ENCODE measurements around the gene GOLGB1.

DNA sequence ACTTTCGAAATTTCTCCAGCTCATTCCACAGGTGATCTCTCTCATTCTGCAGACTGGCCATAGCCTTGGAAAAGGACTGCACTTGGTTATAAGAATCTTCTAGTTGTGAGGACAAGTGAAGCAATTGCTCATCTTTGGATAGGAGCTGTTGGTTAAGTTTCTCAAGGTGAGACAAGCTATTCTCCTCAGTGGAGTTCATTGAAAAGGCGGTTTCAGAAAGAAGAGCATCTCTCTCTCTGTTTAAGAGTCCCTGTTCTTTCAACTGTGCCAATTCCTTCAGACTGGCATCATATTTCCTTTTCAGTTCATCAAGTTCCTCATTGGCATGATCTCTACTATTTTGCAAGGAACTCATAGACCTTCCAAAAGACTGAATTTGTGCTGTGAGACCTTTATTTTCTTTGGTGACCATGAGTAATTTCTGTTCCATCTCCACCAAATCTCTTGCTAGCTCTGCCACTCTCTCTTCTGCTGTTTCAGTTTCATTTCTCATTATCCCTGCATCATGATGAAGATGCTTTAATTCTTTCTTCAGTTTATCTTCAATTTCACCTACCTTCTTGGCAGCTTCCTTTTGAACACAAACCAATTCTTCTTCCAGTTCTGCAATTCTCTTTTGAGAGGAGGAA lies 58.6 kb downstream of the GOLGB1 start:
- TF ChIP-seq, protein P1, sequence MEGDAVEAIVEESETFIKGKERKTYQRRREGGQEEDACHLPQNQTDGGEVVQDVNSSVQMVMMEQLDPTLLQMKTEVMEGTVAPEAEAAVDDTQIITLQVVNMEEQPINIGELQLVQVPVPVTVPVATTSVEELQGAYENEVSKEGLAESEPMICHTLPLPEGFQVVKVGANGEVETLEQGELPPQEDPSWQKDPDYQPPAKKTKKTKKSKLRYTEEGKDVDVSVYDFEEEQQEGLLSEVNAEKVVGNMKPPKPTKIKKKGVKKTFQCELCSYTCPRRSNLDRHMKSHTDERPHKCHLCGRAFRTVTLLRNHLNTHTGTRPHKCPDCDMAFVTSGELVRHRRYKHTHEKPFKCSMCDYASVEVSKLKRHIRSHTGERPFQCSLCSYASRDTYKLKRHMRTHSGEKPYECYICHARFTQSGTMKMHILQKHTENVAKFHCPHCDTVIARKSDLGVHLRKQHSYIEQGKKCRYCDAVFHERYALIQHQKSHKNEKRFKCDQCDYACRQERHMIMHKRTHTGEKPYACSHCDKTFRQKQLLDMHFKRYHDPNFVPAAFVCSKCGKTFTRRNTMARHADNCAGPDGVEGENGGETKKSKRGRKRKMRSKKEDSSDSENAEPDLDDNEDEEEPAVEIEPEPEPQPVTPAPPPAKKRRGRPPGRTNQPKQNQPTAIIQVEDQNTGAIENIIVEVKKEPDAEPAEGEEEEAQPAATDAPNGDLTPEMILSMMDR (IDR thresholded peaks at IDR 0.05) = no peak
- TF ChIP-seq POLR2A (IDR thresholded peaks at IDR 0.05) = no peak

All from testis (tissue), 2 donors.